Activated T-helper 2 cell treated with anti-CD3 and anti-CD28 coated beads, Interferon-gamma antibody, Interleukin-2, Interleukin-4, amounts not matched to agents 10 μg/mL and 5 μg/mL and 100 μg/mL, durations not matched to agents 14 hours and 24 hours and 36 hours (primary cell): ENCODE measurements around the gene GATAD2A. TPM values are rescaled to one million over a fixed set of nuclear protein-coding genes. Genes with fewer than 3 reads are reported as not detected.

Experiments used
- DNase-seq: peaks from one replicate; pipeline ENCODE4 v3.0.0; 2021; ENCODE audit warnings: low spot score
- H3K27ac Mint-ChIP-seq: one replicate; pipeline ENCODE4 v1.8.0; 2021; ENCODE audit warnings: mixed read lengths
- H3K27me3 Mint-ChIP-seq: one replicate; pipeline ENCODE4 v1.8.0; 2021; ENCODE audit warnings: low read depth, mixed read lengths
- H3K36me3 Mint-ChIP-seq: one replicate; pipeline ENCODE4 v1.8.0; 2021; ENCODE audit warnings: low read depth, mixed read lengths
- H3K4me1 Mint-ChIP-seq: one replicate; pipeline ENCODE4 v1.8.0; 2021; ENCODE audit warnings: low read depth, mixed read lengths
- H3K4me3 Mint-ChIP-seq: one replicate; pipeline ENCODE4 v1.8.0; 2021; ENCODE audit warnings: low read depth, mild to moderate bottlenecking, moderate library complexity, mixed read lengths
- H3K9me3 Mint-ChIP-seq: one replicate; pipeline ENCODE4 v1.8.0; 2021; ENCODE audit warnings: mixed read lengths
- intact Hi-C: fragments of 100-400 bp; cut with micrococcal nuclease; formaldehyde crosslinking; loops from one replicate; pipeline ENCODE4 v1.15.1; 2023
- total RNA-seq: library from RNA; stranded (reverse); gene quantifications from 2 replicates; pipeline ENCODE4 v1.2.3, GENCODE V29; 2022

The GATAD2A gene
- total RNA-seq, 1 donor from 2014 or later, result 128 TPM

DNA sequence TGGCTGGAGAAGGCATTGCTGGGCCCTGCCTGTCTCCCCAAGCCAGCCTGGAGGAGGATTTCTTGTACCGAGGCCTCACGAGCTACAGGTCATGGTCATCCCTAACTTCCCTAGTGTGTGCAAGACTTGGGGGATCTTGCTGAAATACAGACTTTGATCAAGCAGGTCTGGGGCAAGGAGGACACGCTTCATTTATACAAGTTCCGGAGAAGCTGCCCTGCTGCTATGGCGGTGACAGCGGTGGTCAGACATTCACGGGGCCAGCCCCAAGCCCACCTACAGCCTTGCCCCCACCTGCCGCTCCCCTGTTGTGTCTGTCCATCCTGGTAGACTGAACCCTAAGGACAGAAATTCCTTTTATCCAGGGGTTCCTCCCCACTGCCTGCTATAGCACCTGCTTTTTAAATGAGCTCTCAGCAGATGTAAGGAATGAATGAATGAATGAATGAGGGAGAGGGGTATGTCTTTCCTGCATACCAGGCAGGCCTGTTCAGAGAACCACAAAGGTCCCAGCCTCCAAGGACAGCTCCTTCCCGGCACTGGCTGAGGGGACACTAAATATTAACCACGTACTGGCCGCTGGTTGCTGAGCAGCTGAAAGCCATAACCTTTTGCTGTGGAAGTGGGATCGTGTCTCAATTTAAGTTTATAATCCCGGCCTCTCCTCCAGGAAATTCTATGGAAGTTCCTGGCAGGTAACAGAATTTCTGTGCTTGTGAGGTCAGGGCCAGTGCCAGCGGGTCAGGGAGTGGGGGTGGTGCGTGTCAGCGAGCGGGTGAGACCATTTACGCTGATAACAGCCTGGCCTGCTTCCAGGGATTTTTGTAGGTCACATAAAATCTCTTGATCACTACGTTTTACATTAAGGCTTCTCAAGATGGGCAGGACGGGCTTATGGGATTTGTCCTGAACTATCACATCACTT, 82.7 kb downstream of the GATAD2A start:
- peaks cover 17% of the 10 kb centered on the region for H3K36me3 Mint-ChIP-seq
- no peaks in the 10 kb centered on the region for H3K27me3 Mint-ChIP-seq
- intact Hi-C loops, result loop anchor here (5.0 kb wide), 1 partner anchor 41 kb away; no protein-coding TSS in a partner anchor
- no peaks in the 10 kb centered on the region for H3K9me3 Mint-ChIP-seq
- H3K27ac Mint-ChIP-seq, result peak overlapping the region; percentile 98
- no peak overlapping the region for H3K4me3 Mint-ChIP-seq
- peaks cover 36% of the 10 kb centered on the region for H3K4me1 Mint-ChIP-seq
- no peak for DNase-seq

DNA sequence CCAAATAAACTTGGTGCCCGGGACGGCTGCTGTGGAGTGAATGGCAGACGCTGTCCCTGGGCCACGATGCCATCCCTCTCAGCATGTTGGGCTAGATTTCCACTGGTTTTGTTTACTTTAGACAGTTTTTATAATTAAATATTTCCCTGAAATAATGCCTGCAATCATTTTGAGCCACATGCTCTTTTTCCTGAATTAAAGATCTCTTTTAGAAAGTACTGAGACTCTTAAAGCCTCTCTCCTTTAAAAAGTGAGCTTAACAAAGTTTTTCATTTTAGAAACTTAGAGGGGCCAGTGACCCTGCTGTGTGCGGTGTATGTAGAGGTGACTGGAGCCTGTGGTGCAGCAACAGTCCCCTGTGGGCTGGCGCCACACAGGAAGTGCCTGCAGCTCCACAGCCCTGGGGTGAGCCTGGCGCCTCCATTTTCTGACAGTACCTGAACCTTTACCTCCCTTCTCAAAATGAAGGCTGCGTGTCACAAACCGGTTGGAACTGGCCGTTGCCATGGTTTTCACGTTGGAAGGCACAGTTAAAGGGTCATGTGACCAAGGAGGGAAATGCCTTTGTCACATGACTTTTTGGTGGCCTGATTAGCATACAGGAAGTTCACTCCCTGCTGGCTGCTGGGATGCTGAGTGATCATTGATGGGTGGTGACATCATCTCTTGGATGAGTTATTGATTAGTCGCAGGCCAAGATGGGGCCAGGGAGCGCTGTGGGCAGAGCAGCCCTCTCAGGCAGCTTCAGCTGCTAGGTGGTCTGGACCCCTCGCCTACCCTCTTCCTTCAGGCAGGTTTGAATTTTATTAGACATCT, 83.6 kb downstream of the GATAD2A start:
- no peaks in the 10 kb centered on the region for H3K27me3 Mint-ChIP-seq
- peak; percentile 93 for DNase-seq
- H3K4me1 Mint-ChIP-seq, result peaks cover 36% of the 10 kb centered on the region

DNA sequence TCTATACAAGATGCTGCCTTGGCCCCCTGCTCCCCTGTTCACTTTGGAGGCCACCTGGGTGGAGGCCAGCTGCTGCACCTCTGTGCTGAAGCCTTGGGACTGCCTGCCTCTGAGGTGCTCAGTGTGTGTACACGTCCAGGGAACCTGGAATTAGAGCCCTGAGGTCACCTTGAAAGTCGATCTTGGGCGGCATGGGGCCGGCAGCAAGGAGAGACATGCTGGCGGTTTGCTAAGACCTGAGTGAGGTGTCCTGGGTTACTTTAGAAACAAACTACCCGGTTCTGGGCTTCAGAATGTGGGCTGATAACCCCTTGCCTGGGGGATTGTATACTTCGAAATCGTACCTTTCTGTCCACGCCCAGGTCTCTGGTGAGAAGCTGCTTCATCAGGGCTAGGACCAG, 84.3 kb downstream of the GATAD2A start:
- no peaks in the 10 kb centered on the region for H3K9me3 Mint-ChIP-seq
- peak overlapping the region; percentile 98 for H3K27ac Mint-ChIP-seq
- H3K36me3 Mint-ChIP-seq, result peaks cover 26% of the 10 kb centered on the region
- no peaks in the 10 kb centered on the region for H3K27me3 Mint-ChIP-seq
- intact Hi-C loops, result loop anchor here (1.0 to 5.0 kb wide), 4 partner anchors 31 to 124 kb away; no protein-coding TSS in a partner anchor
- H3K4me1 Mint-ChIP-seq, result peaks cover 36% of the 10 kb centered on the region
- no peak for DNase-seq
- H3K4me3 Mint-ChIP-seq, result peak overlapping the region; percentile 13

More for the DNA sequence above, 83.6 kb downstream of the GATAD2A start:
- H3K9me3 Mint-ChIP-seq, result no peaks in the 10 kb centered on the region
- peak overlapping the region; percentile 53 for H3K4me3 Mint-ChIP-seq
- H3K27ac Mint-ChIP-seq, result peak overlapping the region; percentile 98
- peaks cover 20% of the 10 kb centered on the region for H3K36me3 Mint-ChIP-seq
- intact Hi-C loops, result loop anchor here (1.0 to 5.0 kb wide), 3 partner anchors 30 to 82 kb away; no protein-coding TSS in a partner anchor

GRCh38 chr19:19490214-19490968, 84.9 kb downstream of the GATAD2A start:
- DNase-seq, result peak; percentile 73
- peak overlapping the region; percentile 13 for H3K4me3 Mint-ChIP-seq
- H3K4me1 Mint-ChIP-seq, result peaks cover 35% of the 10 kb centered on the region
- no peaks in the 10 kb centered on the region for H3K9me3 Mint-ChIP-seq
- intact Hi-C loops, result loop anchor here (1.0 kb wide), 1 partner anchor 124 kb away; no protein-coding TSS in a partner anchor
- H3K36me3 Mint-ChIP-seq, result peaks cover 29% of the 10 kb centered on the region
- peak overlapping the region; percentile 98 for H3K27ac Mint-ChIP-seq
- H3K27me3 Mint-ChIP-seq, result no peaks in the 10 kb centered on the region

DNA sequence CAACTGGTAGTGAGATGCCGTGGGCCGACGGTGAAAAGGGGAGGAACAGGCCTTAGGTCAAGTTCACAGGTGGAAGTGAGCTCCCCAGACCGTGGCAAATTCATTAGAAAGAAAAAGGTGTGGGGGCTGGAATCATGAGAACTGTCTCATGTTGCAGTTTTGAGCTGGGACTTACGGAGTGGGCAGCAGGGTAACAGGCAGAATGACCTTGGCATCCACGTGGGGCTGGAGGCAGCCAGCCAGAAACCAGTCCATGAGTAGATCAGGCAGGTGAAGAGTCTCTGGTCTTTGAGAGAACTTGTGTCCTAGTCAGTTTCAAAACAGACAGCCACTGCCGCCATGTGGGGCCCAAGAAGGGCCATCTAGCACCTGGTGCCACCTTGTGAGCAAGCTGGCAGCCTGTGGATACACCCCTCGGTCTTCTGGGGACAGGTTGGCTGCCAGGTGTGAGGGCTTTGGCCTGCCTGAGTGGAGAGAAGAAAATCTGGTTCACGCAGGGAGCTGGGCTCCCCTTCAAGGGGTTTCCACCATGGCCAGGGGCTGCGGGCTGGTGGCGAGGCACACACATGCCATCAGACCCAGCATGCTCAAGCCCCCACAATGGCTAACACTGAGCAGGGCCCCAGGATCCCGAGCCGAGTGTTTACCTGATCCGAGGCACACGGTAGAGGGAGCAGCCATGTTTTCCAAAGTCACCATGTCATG, 86.0 kb downstream of the GATAD2A start:
- Mint-ChIP-seq H3K4me1 (peaks cover 34% of the 10 kb centered on the region), H3K9me3 (no peaks in the 10 kb centered on the region), H3K36me3 (peaks cover 39% of the 10 kb centered on the region), H3K4me3 (no peak overlapping the region), H3K27me3 (no peaks in the 10 kb centered on the region), H3K27ac (no peak overlapping the region)
- no peak for DNase-seq
- intact Hi-C loops, result no loop called here

DNA sequence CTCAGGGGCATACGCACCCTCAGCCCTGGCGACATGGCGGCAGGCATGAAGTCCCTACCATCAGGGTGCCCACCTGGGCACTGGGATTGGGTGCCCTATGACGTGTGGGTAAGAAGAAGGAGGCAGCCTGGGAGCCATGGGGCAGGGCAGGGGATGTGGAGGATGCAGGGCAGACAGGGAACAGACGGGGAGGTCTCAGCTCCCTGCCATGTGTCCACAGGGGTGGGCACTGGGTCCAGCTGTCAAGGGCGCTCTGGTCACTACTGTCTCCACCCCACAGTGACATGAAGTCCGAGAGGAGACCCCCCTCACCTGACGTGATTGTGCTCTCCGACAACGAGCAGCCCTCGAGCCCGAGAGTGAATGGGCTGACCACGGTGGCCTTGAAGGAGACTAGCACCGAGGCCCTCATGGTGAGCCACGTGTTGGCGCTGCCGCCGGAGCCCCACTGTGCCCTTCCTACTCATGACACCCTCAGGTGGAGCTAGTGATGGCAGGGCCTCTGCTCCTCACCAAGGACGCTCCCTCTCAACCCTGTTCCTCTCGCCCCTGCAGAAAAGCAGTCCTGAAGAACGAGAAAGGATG, 86.6 kb downstream of the GATAD2A start:
- Mint-ChIP-seq H3K9me3 (no peaks in the 10 kb centered on the region), H3K27me3 (no peaks in the 10 kb centered on the region), H3K27ac (no peak overlapping the region)

GRCh38 chr19:19493841-19494546, 88.5 kb downstream of the GATAD2A start:
- Mint-ChIP-seq H3K4me1 (peaks cover 19% of the 10 kb centered on the region), H3K27me3 (no peaks in the 10 kb centered on the region), H3K4me3 (no peak overlapping the region), H3K27ac (no peak overlapping the region), H3K9me3 (no peaks in the 10 kb centered on the region), H3K36me3 (peaks cover 53% of the 10 kb centered on the region)
- intact Hi-C loops, result no loop called here
- no peak for DNase-seq

More for the DNA sequence above, 86.6 kb downstream of the GATAD2A start:
- intact Hi-C loops, result no loop called here
- Mint-ChIP-seq H3K4me1 (peaks cover 34% of the 10 kb centered on the region), H3K36me3 (peaks cover 45% of the 10 kb centered on the region), H3K4me3 (no peak overlapping the region)
- DNase-seq, result no peak

- no peak overlapping the region for H3K4me3 Mint-ChIP-seq
- no peaks in the 10 kb centered on the region for H3K4me1 Mint-ChIP-seq
- H3K36me3 Mint-ChIP-seq, result peaks cover 53% of the 10 kb centered on the region
- no peaks in the 10 kb centered on the region for H3K27me3 Mint-ChIP-seq
- H3K9me3 Mint-ChIP-seq, result no peaks in the 10 kb centered on the region
- intact Hi-C loops, result no loop called here
- DNase-seq, result no peak
- no peak overlapping the region for H3K27ac Mint-ChIP-seq
These were observed 90.4 kb downstream of the GATAD2A start for GRCh38 chr19:19495614-19496603.

GRCh38 chr19:19498255-19498991, 92.9 kb downstream of the GATAD2A start:
- DNase-seq, result no peak
- no peaks in the 10 kb centered on the region for H3K9me3 Mint-ChIP-seq
- intact Hi-C loops, result no loop called here

More at GRCh38 chr19:19498255-19498991, 92.9 kb downstream of the GATAD2A start:
- Mint-ChIP-seq H3K36me3 (peaks cover 65% of the 10 kb centered on the region), H3K4me3 (no peak overlapping the region), H3K27ac (no peak overlapping the region), H3K27me3 (no peaks in the 10 kb centered on the region), H3K4me1 (no peaks in the 10 kb centered on the region)
